ENCODE data around the gene PDCD4. TPM values are rescaled to one million over a fixed set of nuclear protein-coding genes. Genes with fewer than 3 reads are reported as not detected.

PDCD4 gene
- total RNA-seq, 4 donors from 2014 or later = 98.3 to 724 (median 511) TPM

GRCh38 chr10:110946496-110946895 is 74.8 kb downstream of the PDCD4 start:
- H3K4me3 ChIP-seq = no peak overlapping the region
- intact Hi-C loops (cut with DNase I; ENCODE audit: low total_unique reads) (no loop called here), in situ Hi-C loops (cut with MboI; ENCODE audit: low pct_ligation_motif_present in 1 of 4, low pct_unique_long_range_greater_than_20kb in 1 of 4, low sequenced_read_pairs in 3 of 4) (no loop called here)
- no peaks in the 10 kb centered on the region for H3K36me3 ChIP-seq
- H3K27ac ChIP-seq = no peak overlapping the region
- TF ChIP-seq POLR2AphosphoS5 (IDR thresholded peaks at IDR 0.05) = no peak
- TF ChIP-seq, protein P1, sequence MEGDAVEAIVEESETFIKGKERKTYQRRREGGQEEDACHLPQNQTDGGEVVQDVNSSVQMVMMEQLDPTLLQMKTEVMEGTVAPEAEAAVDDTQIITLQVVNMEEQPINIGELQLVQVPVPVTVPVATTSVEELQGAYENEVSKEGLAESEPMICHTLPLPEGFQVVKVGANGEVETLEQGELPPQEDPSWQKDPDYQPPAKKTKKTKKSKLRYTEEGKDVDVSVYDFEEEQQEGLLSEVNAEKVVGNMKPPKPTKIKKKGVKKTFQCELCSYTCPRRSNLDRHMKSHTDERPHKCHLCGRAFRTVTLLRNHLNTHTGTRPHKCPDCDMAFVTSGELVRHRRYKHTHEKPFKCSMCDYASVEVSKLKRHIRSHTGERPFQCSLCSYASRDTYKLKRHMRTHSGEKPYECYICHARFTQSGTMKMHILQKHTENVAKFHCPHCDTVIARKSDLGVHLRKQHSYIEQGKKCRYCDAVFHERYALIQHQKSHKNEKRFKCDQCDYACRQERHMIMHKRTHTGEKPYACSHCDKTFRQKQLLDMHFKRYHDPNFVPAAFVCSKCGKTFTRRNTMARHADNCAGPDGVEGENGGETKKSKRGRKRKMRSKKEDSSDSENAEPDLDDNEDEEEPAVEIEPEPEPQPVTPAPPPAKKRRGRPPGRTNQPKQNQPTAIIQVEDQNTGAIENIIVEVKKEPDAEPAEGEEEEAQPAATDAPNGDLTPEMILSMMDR (IDR thresholded peaks at IDR 0.05) = no peak
- no peak for TF ChIP-seq POLR2A (IDR thresholded peaks at IDR 0.05)
- no peaks in the 10 kb centered on the region for H3K9me3 ChIP-seq
- H3K4me1 ChIP-seq = peaks cover 0 to 26% (median 4%) of the 10 kb centered on the region in 4 donors
- no peak for DNase-seq
- H3K27me3 ChIP-seq = no peaks in the 10 kb centered on the region
- 89 to 100% methylated on average over 1 of the region's 1 CpG for WGBS, 2 donors (ENCODE audit: low coverage in 1 of 2)

- in situ Hi-C loops (cut with MboI; ENCODE audit: low pct_ligation_motif_present in 1 of 4, low pct_unique_long_range_greater_than_20kb in 1 of 4, low sequenced_read_pairs in 3 of 4) = no loop called here
- 74 to 95% methylated on average over 2 to 4 of the region's 4 CpGs for WGBS, 2 donors (ENCODE audit: low coverage in 1 of 2)
- intact Hi-C loops (cut with DNase I; ENCODE audit: low total_unique reads) = no loop called here
These were observed 75.4 kb downstream of the PDCD4 start for GRCh38 chr10:110947061-110947595.

More at GRCh38 chr10:110947061-110947595, 75.4 kb downstream of the PDCD4 start:
- Histone ChIP-seq H3K9me3 (no peaks in the 10 kb centered on the region), H3K36me3 (peaks cover 0 to 4% (median 0%) of the 10 kb centered on the region in 4 donors), H3K4me1 (peaks cover 0 to 26% (median 4%) of the 10 kb centered on the region in 4 donors), H3K27ac (no peak overlapping the region), H3K27me3 (no peaks in the 10 kb centered on the region), H3K4me3 (no peak overlapping the region)
- DNase-seq = no peak
- TF ChIP-seq, protein P1 (IDR thresholded peaks at IDR 0.05) = no peak
- TF ChIP-seq POLR2AphosphoS5 (IDR thresholded peaks at IDR 0.05) (no peak), EP300 (IDR thresholded peaks at IDR 0.05; ENCODE audit: low read depth) (no peak), POLR2A (IDR thresholded peaks at IDR 0.05) (no peak)

Other genes starting within 250 kb of the PDCD4 start
- 10 to 100 TPM in 1 of 4 donors, 1 to 10 TPM in 3; 1.2 to 10.5 (median 2.9) TPM for gene RBM20, start 227.6 kb upstream of the PDCD4 start, total RNA-seq
- gene BBIP1, start 47.3 kb downstream of the PDCD4 start, total RNA-seq = 10 to 100 TPM in 3 of 4 donors, 1 to 10 TPM in 1; 9.6 to 44.9 (median 18.1) TPM
- gene SHOC2, start 47.7 kb downstream of the PDCD4 start, total RNA-seq = 100 to 1,000 TPM in 1 of 4 donors, 10 to 100 TPM in 3; 57.3 to 125 (median 73.4) TPM
- 10 to 100 TPM; 11.9 to 53.5 (median 17.7) TPM for gene ADRA2A, start 205.1 kb downstream of the PDCD4 start, total RNA-seq

Data from transverse colon (tissue), 4 donors.